GM23338 (cell line): ENCODE data around the gene MED13. TPM values are rescaled to one million over a fixed set of nuclear protein-coding genes. Genes with fewer than 3 reads are reported as not detected.

Source experiments
- ATAC-seq: fragments of 200-7000 bp; cut with Tn5 transposase; 3 replicates; pipeline ENCODE4 v1.9.1; 2020
- DNase-seq: peaks from one replicate; pipeline ENCODE4 v3.0.0-alpha.2; 2015; ENCODE audit warnings: low spot score
- H2AFZ ChIP-seq: fragments of 200-600 bp; sonication (generic); 2 replicates; pipeline ENCODE4 v1.8.0; 2016; ENCODE audit warnings: antibody characterized with exemption, mild to moderate bottlenecking, moderate library complexity
- H3F3A ChIP-seq: fragments of 200-600 bp; sonication (generic); replicated peaks from 2 replicates; pipeline ENCODE4 v1.8.0; 2017; ENCODE audit warnings: antibody characterized with exemption, mixed run types, low read depth
- H3K27ac ChIP-seq: fragments of 200-600 bp; sonication (generic); 2 replicates; pipeline ENCODE4 v1.6.1; 2016; ENCODE audit warnings: low read depth
- H3K27me3 ChIP-seq: fragments of 200-600 bp; sonication (generic); 2 replicates; pipeline ENCODE4 v1.8.0; 2016; ENCODE audit warnings: mild to moderate bottlenecking, mixed run types, moderate library complexity; ENCODE audit not compliant: insufficient read depth
- H3K36me3 ChIP-seq: fragments of 200-600 bp; sonication (generic); 2 replicates; pipeline ENCODE4 v1.8.0; 2016; ENCODE audit warnings: mild to moderate bottlenecking; ENCODE audit not compliant: insufficient read depth
- H3K4me1 ChIP-seq: fragments of 200-600 bp; sonication (generic); 2 replicates; pipeline ENCODE4 v1.8.0; 2016; ENCODE audit warnings: mild to moderate bottlenecking, moderate library complexity; ENCODE audit not compliant: insufficient read depth
- H3K4me2 ChIP-seq: fragments of 200-600 bp; sonication (generic); 2 replicates; pipeline ENCODE4 v1.7.1; 2017; ENCODE audit warnings: mixed run types
- H3K4me3 ChIP-seq: fragments of 200-600 bp; sonication (generic); 2 replicates; pipeline ENCODE4 v1.6.1; 2016; ENCODE audit warnings: mixed run types
- H3K79me2 ChIP-seq: fragments of 200-600 bp; sonication (generic); replicated peaks from 2 replicates; pipeline ENCODE4 v1.8.0; 2017; ENCODE audit warnings: mild to moderate bottlenecking; ENCODE audit not compliant: insufficient read depth
- H3K9me2 ChIP-seq: fragments of 200-600 bp; sonication (generic); 2 replicates; pipeline ENCODE4 v1.8.0; 2017; ENCODE audit not compliant: insufficient read depth
- H4K20me1 ChIP-seq: fragments of 200-600 bp; sonication (generic); replicated peaks from 2 replicates; pipeline ENCODE4 v1.8.0; 2017; ENCODE audit warnings: mild to moderate bottlenecking; ENCODE audit not compliant: insufficient read depth
- H3K27ac Mint-ChIP-seq: 2 replicates; pipeline ENCODE4 v1.8.0; 2020; ENCODE audit warnings: inconsistent platforms, mild to moderate bottlenecking, moderate library complexity, mixed read lengths
- H3K27me3 Mint-ChIP-seq: 3 replicates; pipeline ENCODE4 v1.8.0; 2022; ENCODE audit warnings: low read depth, mild to moderate bottlenecking, moderate library complexity, mixed read lengths, inconsistent platforms; ENCODE audit not compliant: insufficient read depth, poor library complexity
- H3K36me3 Mint-ChIP-seq: 3 replicates; pipeline ENCODE4 v1.8.0; 2021; ENCODE audit warnings: low read depth, mild to moderate bottlenecking, inconsistent platforms, moderate library complexity, mixed read lengths
- H3K4me1 Mint-ChIP-seq: 3 replicates; pipeline ENCODE4 v1.8.0; 2020; ENCODE audit warnings: mild to moderate bottlenecking, inconsistent platforms, mixed read lengths
- H3K4me3 Mint-ChIP-seq: 3 replicates; pipeline ENCODE4 v1.8.0; 2021; ENCODE audit warnings: moderate library complexity, mild to moderate bottlenecking, inconsistent platforms, mixed read lengths
- H3K9me3 Mint-ChIP-seq: 3 replicates; pipeline ENCODE4 v1.8.0; 2020; ENCODE audit warnings: moderate library complexity, mild to moderate bottlenecking, inconsistent platforms, mixed read lengths
- CREB1 ChIP-seq: fragments of 250-450 bp; sonication (Bioruptor Pico); IDR thresholded peaks from 2 replicates; pipeline ENCODE4 v1.5.0; 2020; ENCODE audit warnings: low read depth, mild to moderate bottlenecking, moderate library complexity
- JUNB ChIP-seq: IDR thresholded peaks from one replicate; pipeline ENCODE4 v1.6.1; 2016; ENCODE audit warnings: antibody characterized with exemption; ENCODE audit not compliant: unreplicated experiment
- NANOG ChIP-seq: IDR thresholded peaks from 2 replicates; pipeline ENCODE4 v1.6.1; 2016; ENCODE audit warnings: antibody characterized with exemption, borderline replicate concordance
- POLR2AphosphoS5 ChIP-seq: IDR thresholded peaks from 2 replicates; pipeline ENCODE4 v1.6.1; 2016; ENCODE audit warnings: antibody characterized with exemption, low read depth
- STAT1 ChIP-seq: IDR thresholded peaks from one replicate; pipeline ENCODE4 v1.6.1; 2016; ENCODE audit warnings: antibody characterized with exemption; ENCODE audit not compliant: unreplicated experiment
- ZNF114 ChIP-seq: fragments of 250-450 bp; sonication (Bioruptor Pico); IDR thresholded peaks from 2 replicates; pipeline ENCODE4 v1.5.0; 2020; ENCODE audit warnings: mild to moderate bottlenecking, moderate library complexity
- ZNF331 ChIP-seq: fragments of 250-450 bp; sonication (Bioruptor Pico); IDR thresholded peaks from 2 replicates; pipeline ENCODE4 v1.5.0; 2020; ENCODE audit warnings: low read depth, mild to moderate bottlenecking, moderate library complexity
- ZNF462 ChIP-seq: fragments of 250-450 bp; sonication (Bioruptor Pico); IDR thresholded peaks from 2 replicates; pipeline ENCODE4 v1.5.0; 2020; ENCODE audit warnings: mild to moderate bottlenecking, moderate library complexity
- polyA plus RNA-seq: library from polyadenylated mRNA; unstranded; fragments of >200 nt; fragmentation: Nextera tagmentation; extraction: Ambion mirVana; gene quantifications from 2 replicates; pipeline ENCODE4 v1.2.1, GENCODE V29; 2016
- total RNA-seq: library from RNA; depleted of rRNA; stranded (reverse); fragments of >200 nt; shearing (Covaris generic); gene quantifications from 2 replicates; pipeline ENCODE4 v1.2.3, GENCODE V29; 2014
- TF ChIP-seq, protein P1 (sequence below): IDR thresholded peaks from 2 replicates; pipeline ENCODE4 v1.6.1; 2016; ENCODE audit warnings: antibody characterized with exemption
- TF ChIP-seq, protein P2 (sequence below), 2 experiments: fragments of 200-600 bp in 1 of 2; sonication (generic) in 1 of 2; conservative IDR thresholded peaks; 2 replicates each; pipeline versions ENCODE4 v1.5.1 to v1.6.1; 2016 to 2017; ENCODE audit warnings: antibody characterized with exemption in 2 of 2, low read depth in 2 of 2, mild to moderate bottlenecking in 2 of 2, moderate library complexity in 1 of 2

MED13 gene
- total and polyA plus RNA-seq, 2 experiments from 2014 or later: 13.0 to 45.8 TPM

- TF ChIP-seq ZNF462 (CRISPR knock-in tag): no peak
- TF ChIP-seq, protein P1, sequence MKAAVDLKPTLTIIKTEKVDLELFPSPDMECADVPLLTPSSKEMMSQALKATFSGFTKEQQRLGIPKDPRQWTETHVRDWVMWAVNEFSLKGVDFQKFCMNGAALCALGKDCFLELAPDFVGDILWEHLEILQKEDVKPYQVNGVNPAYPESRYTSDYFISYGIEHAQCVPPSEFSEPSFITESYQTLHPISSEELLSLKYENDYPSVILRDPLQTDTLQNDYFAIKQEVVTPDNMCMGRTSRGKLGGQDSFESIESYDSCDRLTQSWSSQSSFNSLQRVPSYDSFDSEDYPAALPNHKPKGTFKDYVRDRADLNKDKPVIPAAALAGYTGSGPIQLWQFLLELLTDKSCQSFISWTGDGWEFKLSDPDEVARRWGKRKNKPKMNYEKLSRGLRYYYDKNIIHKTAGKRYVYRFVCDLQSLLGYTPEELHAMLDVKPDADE: no peak
- no peak for TF ChIP-seq JUNB
- no peak for TF ChIP-seq POLR2AphosphoS5
- TF ChIP-seq CREB1: no peak
These were observed 15.6 kb upstream of the MED13 start (continued) for GRCh38 chr17:62080647-62081046.

DNA sequence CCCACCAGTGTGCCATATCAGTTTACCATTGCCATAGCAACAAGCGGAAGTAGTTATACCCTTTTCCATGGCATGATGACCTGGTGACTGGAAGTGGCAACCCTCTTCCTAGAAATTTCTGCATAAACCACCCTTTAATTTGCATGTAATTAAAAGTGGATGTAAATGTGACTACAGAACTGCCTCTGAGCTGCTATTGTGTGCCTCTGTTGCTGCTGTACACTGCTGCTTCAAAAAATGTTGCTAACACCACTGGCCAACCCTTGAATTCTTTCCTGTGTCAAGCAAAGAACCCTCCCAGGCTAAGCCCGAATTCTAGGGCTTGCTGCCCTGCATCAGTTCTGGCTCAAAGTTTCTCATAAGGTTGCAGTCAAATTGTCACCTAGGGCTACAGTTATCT lies 12.9 kb upstream of the MED13 start:
- Mint-ChIP-seq H3K4me3 (no peak overlapping the region), H3K36me3 (0 out of 3 replicates have a peak, but pooled peaks cover 3% of the 10 kb centered on the region), H3K27ac (no peak overlapping the region), H3K4me1 (no peaks in the 10 kb centered on the region; the same call in 2 of the 3 replicates), H3K27me3 (peaks cover 2% of the 10 kb centered on the region), H3K9me3 (peaks cover 8% of the 10 kb centered on the region; the same call in 1 of the 3 replicates)
- H3K27ac ChIP-seq: no peak overlapping the region
- no peaks in the 10 kb centered on the region for H3K27me3 ChIP-seq
- H3K9me2 ChIP-seq: 0 out of 2 replicates have a peak, but pooled peaks cover 4% of the 10 kb centered on the region
- no peak for ATAC-seq
- H3K4me2 ChIP-seq: no peak overlapping the region
- H3K79me2 ChIP-seq: no peaks in the 10 kb centered on the region
- no peaks in the 10 kb centered on the region for H3F3A ChIP-seq
- DNase-seq: no peak
- no peak overlapping the region for H3K4me3 ChIP-seq
- no peaks in the 10 kb centered on the region for H4K20me1 ChIP-seq
- no peak overlapping the region for H2AFZ ChIP-seq
- H3K36me3 ChIP-seq: no peaks in the 10 kb centered on the region
- no peaks in the 10 kb centered on the region for H3K4me1 ChIP-seq
- TF ChIP-seq NANOG (no peak), STAT1 (no peak), ZNF114 (CRISPR knock-in tag) (no peak), ZNF331 (CRISPR knock-in tag) (no peak)
- TF ChIP-seq, protein P1: no peak
- TF ChIP-seq, protein P2, sequence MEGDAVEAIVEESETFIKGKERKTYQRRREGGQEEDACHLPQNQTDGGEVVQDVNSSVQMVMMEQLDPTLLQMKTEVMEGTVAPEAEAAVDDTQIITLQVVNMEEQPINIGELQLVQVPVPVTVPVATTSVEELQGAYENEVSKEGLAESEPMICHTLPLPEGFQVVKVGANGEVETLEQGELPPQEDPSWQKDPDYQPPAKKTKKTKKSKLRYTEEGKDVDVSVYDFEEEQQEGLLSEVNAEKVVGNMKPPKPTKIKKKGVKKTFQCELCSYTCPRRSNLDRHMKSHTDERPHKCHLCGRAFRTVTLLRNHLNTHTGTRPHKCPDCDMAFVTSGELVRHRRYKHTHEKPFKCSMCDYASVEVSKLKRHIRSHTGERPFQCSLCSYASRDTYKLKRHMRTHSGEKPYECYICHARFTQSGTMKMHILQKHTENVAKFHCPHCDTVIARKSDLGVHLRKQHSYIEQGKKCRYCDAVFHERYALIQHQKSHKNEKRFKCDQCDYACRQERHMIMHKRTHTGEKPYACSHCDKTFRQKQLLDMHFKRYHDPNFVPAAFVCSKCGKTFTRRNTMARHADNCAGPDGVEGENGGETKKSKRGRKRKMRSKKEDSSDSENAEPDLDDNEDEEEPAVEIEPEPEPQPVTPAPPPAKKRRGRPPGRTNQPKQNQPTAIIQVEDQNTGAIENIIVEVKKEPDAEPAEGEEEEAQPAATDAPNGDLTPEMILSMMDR (conservative IDR thresholded peaks at IDR 0.05; ENCODE audit: low read depth in 2 of 2): no peak
